Measurements from ENCODE around the gene C11orf24.

- TF ChIP-seq CTCF (IDR thresholded peaks at IDR 0.05; ENCODE audit: low read length) (no peak), EZH2 (optimal IDR thresholded peaks at IDR 0.05; ENCODE audit: low read depth, low read length) (no peak), EZH2phosphoT487 (IDR thresholded peaks at IDR 0.05; ENCODE audit: low read length) (no peak)
Observed at GRCh38 chr11:68261749-68262543, 9.8 kb downstream of the C11orf24 start.
